MCF 10A (cell line): ENCODE data around the gene LIX1L. TPM values are rescaled to one million over a fixed set of nuclear protein-coding genes. Genes with fewer than 3 reads are reported as not detected.
"Not testable (repeated sequence)": the region's sequence is repeated elsewhere in the genome, so short reads cannot be mapped to it uniquely, and the experiment has no call there.

ENCODE experiments used
- BruUV-seq: library from RNA; stranded (reverse); fragments of 400-500 nt; replicated peaks from 2 replicates; lab custom pipeline; 2021; lab: Mats Ljungman, UMichigan
- CTCF ChIA-PET: fragments of 300-600 bp; sonication (Branson Sonifier 250); formaldehyde crosslinking; extraction: SDS; loops from one replicate; lab custom pipeline; 2021; ENCODE audit warnings: antibody characterized with exemption, inconsistent platforms; lab: Yijun Ruan, JAX
- POLR2A ChIA-PET: fragments of 300-600, 350-650 bp; sonication (Branson Sonifier 250); formaldehyde crosslinking; extraction: SDS; loops from one replicate; lab custom pipeline; 2020; ENCODE audit warnings: antibody characterized with exemption, inconsistent platforms; lab: Yijun Ruan, JAX
- DNase-seq: peaks from one replicate; pipeline ENCODE4 v3.0.0-alpha.2; 2018; ENCODE audit not compliant: unreplicated experiment
- H3K27ac Mint-ChIP-seq: one replicate; pipeline ENCODE4 v1.8.0; 2022; ENCODE audit warnings: mild to moderate bottlenecking, low read depth, mixed read lengths; ENCODE audit not compliant: unreplicated experiment
- H3K27me3 Mint-ChIP-seq: one replicate; pipeline ENCODE4 v1.8.0; 2022; ENCODE audit warnings: mixed read lengths; ENCODE audit not compliant: insufficient read depth, unreplicated experiment
- H3K36me3 Mint-ChIP-seq: one replicate; pipeline ENCODE4 v1.8.0; 2022; ENCODE audit warnings: mild to moderate bottlenecking, moderate library complexity, mixed read lengths; ENCODE audit not compliant: insufficient read depth, unreplicated experiment
- H3K4me1 Mint-ChIP-seq: one replicate; pipeline ENCODE4 v1.8.0; 2022; ENCODE audit warnings: mixed read lengths; ENCODE audit not compliant: insufficient read depth, unreplicated experiment
- H3K4me3 Mint-ChIP-seq: one replicate; pipeline ENCODE4 v1.8.0; 2022; ENCODE audit warnings: mild to moderate bottlenecking, moderate library complexity, mixed read lengths; ENCODE audit not compliant: unreplicated experiment
- H3K9me3 Mint-ChIP-seq: one replicate; pipeline ENCODE4 v1.8.0; 2022; ENCODE audit warnings: mixed read lengths; ENCODE audit not compliant: unreplicated experiment
- CTCF ChIP-seq: fragments of 200-600 bp; IDR thresholded peaks from one replicate; pipeline ENCODE4 v1.8.0; 2022; ENCODE audit warnings: antibody characterized with exemption, mild to moderate bottlenecking; ENCODE audit not compliant: unreplicated experiment
- intact Hi-C: fragments of 100-400 bp; cut with micrococcal nuclease; formaldehyde crosslinking; loops from 2 replicates; pipeline ENCODE4 v1.14.1; 2022
- total RNA-seq: library from RNA; stranded (reverse); gene quantifications from 2 replicates; pipeline ENCODE4 v1.2.3, GENCODE V29; 2022

Gene LIX1L
- total RNA-seq, 1 experiment from 2014 or later, result 42.1 TPM

DNA sequence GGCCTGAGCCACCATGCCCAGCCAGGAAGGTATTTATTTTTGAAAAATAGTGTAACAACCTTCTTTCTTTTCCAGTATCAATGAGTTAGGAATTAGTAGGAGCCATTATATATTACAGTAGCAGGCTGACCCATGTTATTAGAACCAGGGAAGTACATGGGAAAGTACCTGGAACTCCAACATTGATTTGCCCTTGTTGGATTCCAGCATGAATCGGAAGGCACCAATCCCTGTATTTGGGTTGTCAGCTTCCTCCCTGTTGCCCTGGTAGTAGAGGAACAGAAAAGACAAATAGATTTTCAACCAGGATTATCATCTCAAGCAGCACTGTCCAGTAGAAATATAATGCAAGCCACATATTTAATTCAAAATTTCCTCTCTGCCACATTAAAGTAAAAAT lies 20.4 kb downstream of the LIX1L start:
- no TSS peak for BruUV-seq
- POLR2A ChIA-PET, result interaction anchor here (2.2 to 6.2 kb wide), 3 partner anchors 10 to 27 kb away, joined by 11 to 37 read pairs (median 15); partner anchors contain the start of genes ANKRD34A, LIX1L, POLR3GL and RBM8A
- no peaks in the 10 kb centered on the region for H3K27me3 Mint-ChIP-seq

GRCh38 chr1:145936247-145936646 lies 21.6 kb downstream of the LIX1L start:
- Mint-ChIP-seq H3K36me3 (peaks cover 97% of the 10 kb centered on the region), H3K27me3 (no peaks in the 10 kb centered on the region), H3K4me1 (no peaks in the 10 kb centered on the region), H3K9me3 (no peaks in the 10 kb centered on the region), H3K27ac (no peak overlapping the region), H3K4me3 (no peak overlapping the region)
- DNase-seq, result no peak
- no peak for TF ChIP-seq CTCF
- ChIA-PET POLR2A (interaction anchor here (1.7 to 6.2 kb wide), 5 partner anchors 9 to 44 kb away, joined by 9 to 37 read pairs (median 12); partner anchors contain the start of genes ANKRD34A, LIX1L, PEX11B and POLR3GL), CTCF (interaction anchor here (0.9 to 2.0 kb wide), 6 partner anchors 9 to 97 kb away, joined by 3 to 8 read pairs (median 4); partner anchors contain the start of genes NUDT17 and RBM8A)
- intact Hi-C loops, result no loop called here
- BruUV-seq, result no TSS peak

More for the DNA sequence above, 20.4 kb downstream of the LIX1L start:
- no peak for DNase-seq
- peaks cover 96% of the 10 kb centered on the region for H3K36me3 Mint-ChIP-seq
- TF ChIP-seq CTCF, result no peak
- H3K4me3 Mint-ChIP-seq, result no peak overlapping the region
- intact Hi-C loops, result no loop called here
- CTCF ChIA-PET, result interaction anchor here (0.9 to 2.0 kb wide), 3 partner anchors 10 to 92 kb away, joined by 3 to 8 read pairs (median 4); partner anchors contain the start of genes NUDT17 and RBM8A
- no peaks in the 10 kb centered on the region for H3K9me3 Mint-ChIP-seq
- H3K4me1 Mint-ChIP-seq, result no peaks in the 10 kb centered on the region
- no peak overlapping the region for H3K27ac Mint-ChIP-seq

GRCh38 chr1:145935708-145936107 lies 22.1 kb downstream of the LIX1L start:
- POLR2A ChIA-PET, result interaction anchor here (1.7 to 6.2 kb wide), 5 partner anchors 8 to 44 kb away, joined by 9 to 37 read pairs (median 12); partner anchors contain the start of genes ANKRD34A, LIX1L, PEX11B and POLR3GL
- no TSS peak for BruUV-seq
- no peak overlapping the region for H3K4me3 Mint-ChIP-seq
- peaks cover 97% of the 10 kb centered on the region for H3K36me3 Mint-ChIP-seq
- H3K27ac Mint-ChIP-seq, result no peak overlapping the region
- H3K9me3 Mint-ChIP-seq, result no peaks in the 10 kb centered on the region
- no peaks in the 10 kb centered on the region for H3K4me1 Mint-ChIP-seq
- intact Hi-C loops, result no loop called here
- H3K27me3 Mint-ChIP-seq, result no peaks in the 10 kb centered on the region
- CTCF ChIA-PET, result interaction anchor here (1.0 to 2.0 kb wide), 6 partner anchors 8 to 97 kb away, joined by 3 to 8 read pairs (median 6); partner anchors contain the start of gene RBM8A
- TF ChIP-seq CTCF, result no peak
- no peak for DNase-seq

GRCh38 chr1:145932522-145933009 lies 25.3 kb downstream of the LIX1L start:
- H3K9me3 Mint-ChIP-seq, H3K27me3 Mint-ChIP-seq, H3K4me3 Mint-ChIP-seq, H3K4me1 Mint-ChIP-seq, H3K27ac Mint-ChIP-seq, intact Hi-C loops, BruUV-seq, DNase-seq: not testable (repeated sequence)
- ChIA-PET CTCF (interaction anchor here (0.6 kb wide), 1 partner anchor 81 kb away, joined by 3 read pairs; no protein-coding TSS in a partner anchor), POLR2A (interaction anchor here (0.9 to 3.5 kb wide), 4 partner anchors 11 to 41 kb away, joined by 3 to 24 read pairs (median 10); partner anchors contain the start of genes LIX1L and PEX11B)
- H3K36me3 Mint-ChIP-seq, result peaks cover 70% of the 10 kb centered on the region
